Ishikawa (cell line): Measurements from ENCODE around the gene UBE2Q2.

ENCODE experiments used
- CEBPB ChIP-seq: IDR thresholded peaks from 2 replicates; pipeline ENCODE4 v1.6.1; 2012
- CREB1 ChIP-seq: IDR thresholded peaks from 2 replicates; pipeline ENCODE4 v1.6.1; 2012; ENCODE audit warnings: low read depth
- EP300 ChIP-seq: IDR thresholded peaks from 2 replicates; pipeline ENCODE4 v1.6.1; 2012; ENCODE audit warnings: borderline replicate concordance
- FOXM1 ChIP-seq: IDR thresholded peaks from 2 replicates; pipeline ENCODE4 v1.6.1; 2012; ENCODE audit warnings: low read depth, borderline replicate concordance
- MAX ChIP-seq: IDR thresholded peaks from 2 replicates; pipeline ENCODE4 v1.6.1; 2012
- RAD21 ChIP-seq: IDR thresholded peaks from 2 replicates; pipeline ENCODE4 v1.6.1; 2012; ENCODE audit warnings: low read depth
- TAF1 ChIP-seq: IDR thresholded peaks from 2 replicates; pipeline ENCODE4 v1.6.1; 2012; ENCODE audit warnings: low read depth, mild to moderate bottlenecking
- TCF12 ChIP-seq: IDR thresholded peaks from 2 replicates; pipeline ENCODE4 v1.6.1; 2012; ENCODE audit warnings: low read depth
- TEAD4 ChIP-seq: IDR thresholded peaks from 2 replicates; pipeline ENCODE4 v1.6.1; 2012
- YY1 ChIP-seq: IDR thresholded peaks from 2 replicates; pipeline ENCODE4 v1.6.1; 2012; ENCODE audit warnings: low read depth
- ZBTB7A ChIP-seq: IDR thresholded peaks from 2 replicates; pipeline ENCODE4 v1.6.1; 2012; ENCODE audit warnings: low read depth
- TF ChIP-seq, protein P1 (sequence below): IDR thresholded peaks from 2 replicates; pipeline ENCODE4 v1.6.1; 2012; ENCODE audit warnings: low read depth, mild to moderate bottlenecking

GRCh38 chr15:75814794-75815193 lies 28.5 kb upstream of the UBE2Q2 start:
- TF ChIP-seq EP300, result no peak
- TF ChIP-seq TAF1, result no peak
- no peak for TF ChIP-seq CEBPB
- TF ChIP-seq FOXM1, result no peak
- no peak for TF ChIP-seq TCF12
- TF ChIP-seq TEAD4, result no peak
- TF ChIP-seq, protein P1, sequence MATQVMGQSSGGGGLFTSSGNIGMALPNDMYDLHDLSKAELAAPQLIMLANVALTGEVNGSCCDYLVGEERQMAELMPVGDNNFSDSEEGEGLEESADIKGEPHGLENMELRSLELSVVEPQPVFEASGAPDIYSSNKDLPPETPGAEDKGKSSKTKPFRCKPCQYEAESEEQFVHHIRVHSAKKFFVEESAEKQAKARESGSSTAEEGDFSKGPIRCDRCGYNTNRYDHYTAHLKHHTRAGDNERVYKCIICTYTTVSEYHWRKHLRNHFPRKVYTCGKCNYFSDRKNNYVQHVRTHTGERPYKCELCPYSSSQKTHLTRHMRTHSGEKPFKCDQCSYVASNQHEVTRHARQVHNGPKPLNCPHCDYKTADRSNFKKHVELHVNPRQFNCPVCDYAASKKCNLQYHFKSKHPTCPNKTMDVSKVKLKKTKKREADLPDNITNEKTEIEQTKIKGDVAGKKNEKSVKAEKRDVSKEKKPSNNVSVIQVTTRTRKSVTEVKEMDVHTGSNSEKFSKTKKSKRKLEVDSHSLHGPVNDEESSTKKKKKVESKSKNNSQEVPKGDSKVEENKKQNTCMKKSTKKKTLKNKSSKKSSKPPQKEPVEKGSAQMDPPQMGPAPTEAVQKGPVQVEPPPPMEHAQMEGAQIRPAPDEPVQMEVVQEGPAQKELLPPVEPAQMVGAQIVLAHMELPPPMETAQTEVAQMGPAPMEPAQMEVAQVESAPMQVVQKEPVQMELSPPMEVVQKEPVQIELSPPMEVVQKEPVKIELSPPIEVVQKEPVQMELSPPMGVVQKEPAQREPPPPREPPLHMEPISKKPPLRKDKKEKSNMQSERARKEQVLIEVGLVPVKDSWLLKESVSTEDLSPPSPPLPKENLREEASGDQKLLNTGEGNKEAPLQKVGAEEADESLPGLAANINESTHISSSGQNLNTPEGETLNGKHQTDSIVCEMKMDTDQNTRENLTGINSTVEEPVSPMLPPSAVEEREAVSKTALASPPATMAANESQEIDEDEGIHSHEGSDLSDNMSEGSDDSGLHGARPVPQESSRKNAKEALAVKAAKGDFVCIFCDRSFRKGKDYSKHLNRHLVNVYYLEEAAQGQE, result no peak
- TF ChIP-seq CREB1, result no peak
- no peak for TF ChIP-seq RAD21
- no peak for TF ChIP-seq MAX
- TF ChIP-seq YY1, result no peak
- no peak for TF ChIP-seq ZBTB7A
